HUDEP-2 (cell line): ENCODE results near the gene GJD4.

ENCODE experiments used
- DNase-seq, 76 experiments: peaks; one replicate each; lab custom pipeline; 2025; ENCODE audit not compliant: unreplicated experiment in 76 of 76; lab: John Stamatoyannopoulos, UW

The GJD4 gene

GRCh38 chr10:35605191-35605590 is at the start of gene GJD4:
Gene GJD4, plus strand, starts transcription at chr10:35605341. Its CDS starts 227 bp downstream, at chr10:35605568.
- DNase-seq: no peak

- DNase-seq: no peak
Measured at GRCh38 chr10:35555962-35556930, 48.9 kb upstream of the GJD4 start.

GRCh38 chr10:35558276-35558675 is 46.9 kb upstream of the GJD4 start:
- no peak for DNase-seq

GRCh38 chr10:35559416-35559815 is 45.7 kb upstream of the GJD4 start:
- no peak for DNase-seq

- no peak for DNase-seq
Measured at GRCh38 chr10:35561715-35562114, 43.4 kb upstream of the GJD4 start.

GRCh38 chr10:35562427-35562826 is 42.7 kb upstream of the GJD4 start:
- DNase-seq: no peak

GRCh38 chr10:35563261-35563891 is 41.8 kb upstream of the GJD4 start:
- peak in 52 of 76 experiments; percentile 1 to 66 (median 36) for DNase-seq

GRCh38 chr10:35564341-35564968 is 40.7 kb upstream of the GJD4 start:
- DNase-seq: no peak

- no peak for DNase-seq
Measured at GRCh38 chr10:35565602-35566081, 39.5 kb upstream of the GJD4 start.

- DNase-seq: no peak
Measured at GRCh38 chr10:35567951-35568350, 37.2 kb upstream of the GJD4 start.

GRCh38 chr10:35568483-35569015 is 36.6 kb upstream of the GJD4 start:
- DNase-seq: no peak

GRCh38 chr10:35569111-35569707 is 35.9 kb upstream of the GJD4 start:
- DNase-seq: no peak

- no peak for DNase-seq
Measured at GRCh38 chr10:35569836-35570235, 35.3 kb upstream of the GJD4 start.

- DNase-seq: no peak
Measured at GRCh38 chr10:35570397-35570796, 34.7 kb upstream of the GJD4 start.

GRCh38 chr10:35572583-35572982 is 32.6 kb upstream of the GJD4 start:
- no peak for DNase-seq

GRCh38 chr10:35573796-35574195 is 31.3 kb upstream of the GJD4 start:
- DNase-seq: no peak

- no peak for DNase-seq
Measured at GRCh38 chr10:35574924-35575352, 30.2 kb upstream of the GJD4 start.

- DNase-seq: no peak
Measured at GRCh38 chr10:35575640-35576039, 29.5 kb upstream of the GJD4 start.

- DNase-seq: no peak
Measured at GRCh38 chr10:35576730-35577129, 28.4 kb upstream of the GJD4 start.

GRCh38 chr10:35577926-35578617 is 27.1 kb upstream of the GJD4 start:
- no peak for DNase-seq
